Testis (tissue), 3 donors: ENCODE measurements around the gene VAMP1. TPM values are rescaled to one million over a fixed set of nuclear protein-coding genes. Genes with fewer than 3 reads are reported as not detected.

ENCODE experiments used
- DNase-seq: peaks from one replicate; pipeline ENCODE4 v3.0.0-alpha.2; 2019
- H3K27ac ChIP-seq, 2 donors: fragments of 200-600 bp; sonication (generic); one replicate each; pipeline ENCODE4 v1.5.1; 2019
- H3K27me3 ChIP-seq: fragments of 200-600 bp; sonication (generic); one replicate; pipeline ENCODE4 v1.5.1; 2019
- H3K36me3 ChIP-seq: fragments of 200-600 bp; sonication (generic); one replicate; pipeline ENCODE4 v1.5.1; 2017; ENCODE audit warnings: low read depth; ENCODE audit errors: missing control alignments
- H3K4me1 ChIP-seq: fragments of 200-600 bp; sonication (generic); one replicate; pipeline ENCODE4 v1.5.1; 2019
- H3K4me3 ChIP-seq, 2 donors: fragments of 200-600 bp; sonication (generic); one replicate each; pipeline ENCODE4 v1.5.1; 2017 to 2019
- H3K9me3 ChIP-seq: fragments of 200-600 bp; sonication (generic); one replicate; pipeline ENCODE4 v1.5.1; 2017
- POLR2A ChIP-seq: fragments of 450-650 bp; IDR thresholded peaks from one replicate; pipeline ENCODE4 v1.6.1; 2017; ENCODE audit warnings: antibody characterized with exemption, mild to moderate bottlenecking, moderate library complexity
- WGBS, 2 donors: methylation state at CpG; one replicate each; pipeline ENCODE4 v1.1.5; 2018; 5-methylcytosine and 5-hydroxymethylcytosine counted together
- intact Hi-C: fragments of 100-400 bp; cut with DNase I; formaldehyde crosslinking; loops from one replicate; pipeline ENCODE4 v1.15.1; 2023; ENCODE audit warnings: low total_unique reads
- polyA plus RNA-seq: library from polyadenylated mRNA; stranded (reverse); fragments of 350-450 nt; fragmentation: Illumina TruSeq; extraction: RNeasy Lipid Tissue Mini Kit (QIAGEN cat#74804); gene quantifications from one replicate; pipeline ENCODE4 v1.2.3, GENCODE V29; 2014; ENCODE audit warnings: low read depth, low replicate concordance; ENCODE audit not compliant: insufficient read depth
- total RNA-seq, 2 donors: library from RNA; depleted of rRNA; stranded (reverse); fragments of >200 nt; gene quantifications; one replicate each; pipeline ENCODE4 v1.2.3, GENCODE V29; 2016
- TF ChIP-seq, protein P1 (sequence below), 3 experiments: fragments of 450-650 bp in 2 of 3; fragments of 200-600 bp in 1 of 3; sonication (generic) in 1 of 3; IDR thresholded peaks; one replicate each; pipeline ENCODE4 v1.5.1; 2016 to 2019; ENCODE audit warnings: antibody characterized with exemption in 3 of 3, mild to moderate bottlenecking in 2 of 3, moderate library complexity in 1 of 3

The VAMP1 gene
- total and polyA plus RNA-seq, 3 donors from 2014 or later: 12.7 to 18.3 (median 15.0) TPM

- no peak overlapping the region for H3K27ac ChIP-seq
- intact Hi-C loops: loop anchor here (10.0 kb wide), 1 partner anchor 124 kb away; no protein-coding TSS in a partner anchor
- H3K9me3 ChIP-seq: no peaks in the 10 kb centered on the region
- H3K4me1 ChIP-seq: no peaks in the 10 kb centered on the region
- TF ChIP-seq, protein P1, sequence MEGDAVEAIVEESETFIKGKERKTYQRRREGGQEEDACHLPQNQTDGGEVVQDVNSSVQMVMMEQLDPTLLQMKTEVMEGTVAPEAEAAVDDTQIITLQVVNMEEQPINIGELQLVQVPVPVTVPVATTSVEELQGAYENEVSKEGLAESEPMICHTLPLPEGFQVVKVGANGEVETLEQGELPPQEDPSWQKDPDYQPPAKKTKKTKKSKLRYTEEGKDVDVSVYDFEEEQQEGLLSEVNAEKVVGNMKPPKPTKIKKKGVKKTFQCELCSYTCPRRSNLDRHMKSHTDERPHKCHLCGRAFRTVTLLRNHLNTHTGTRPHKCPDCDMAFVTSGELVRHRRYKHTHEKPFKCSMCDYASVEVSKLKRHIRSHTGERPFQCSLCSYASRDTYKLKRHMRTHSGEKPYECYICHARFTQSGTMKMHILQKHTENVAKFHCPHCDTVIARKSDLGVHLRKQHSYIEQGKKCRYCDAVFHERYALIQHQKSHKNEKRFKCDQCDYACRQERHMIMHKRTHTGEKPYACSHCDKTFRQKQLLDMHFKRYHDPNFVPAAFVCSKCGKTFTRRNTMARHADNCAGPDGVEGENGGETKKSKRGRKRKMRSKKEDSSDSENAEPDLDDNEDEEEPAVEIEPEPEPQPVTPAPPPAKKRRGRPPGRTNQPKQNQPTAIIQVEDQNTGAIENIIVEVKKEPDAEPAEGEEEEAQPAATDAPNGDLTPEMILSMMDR (IDR thresholded peaks at IDR 0.05): no peak
- no peak for TF ChIP-seq POLR2A
- no peaks in the 10 kb centered on the region for H3K36me3 ChIP-seq
- DNase-seq: no peak
- H3K27me3 ChIP-seq: no peaks in the 10 kb centered on the region
- WGBS, 2 donors: 94 to 95% methylated on average over 14 of the region's 14 CpGs
- no peak overlapping the region for H3K4me3 ChIP-seq
Measured at GRCh38 chr12:6458281-6459003, 12.0 kb downstream of the VAMP1 start.

DNA sequence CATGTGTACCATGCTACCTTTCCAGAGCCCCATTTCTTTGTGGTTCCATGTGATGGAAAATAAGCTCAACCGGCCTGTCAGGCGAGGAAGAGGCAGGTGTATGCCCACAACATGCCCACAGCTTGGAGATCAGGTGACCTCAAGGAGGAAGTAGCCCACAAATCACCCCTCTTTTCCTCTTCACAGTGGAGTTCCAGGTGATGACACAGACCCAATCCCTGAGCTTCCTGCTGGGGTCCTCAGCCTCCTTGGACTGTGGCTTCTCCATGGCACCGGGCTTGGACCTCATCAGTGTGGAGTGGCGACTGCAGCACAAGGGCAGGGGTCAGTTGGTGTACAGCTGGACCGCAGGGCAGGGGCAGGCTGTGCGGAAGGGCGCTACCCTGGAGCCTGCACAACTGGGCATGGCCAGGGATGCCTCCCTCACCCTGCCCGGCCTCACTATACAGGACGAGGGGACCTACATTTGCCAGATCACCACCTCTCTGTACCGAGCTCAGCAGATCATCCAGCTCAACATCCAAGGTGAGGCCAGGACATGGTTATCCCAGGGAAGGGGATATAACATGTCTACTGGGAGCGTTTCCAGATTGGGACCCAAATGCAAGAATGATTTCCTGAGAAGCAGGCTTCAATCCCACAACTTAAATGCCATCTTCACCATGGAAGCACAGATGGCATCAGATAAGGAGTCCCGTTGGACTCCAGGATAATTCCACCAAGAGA lies 13.1 kb downstream of the VAMP1 start:
- intact Hi-C loops: loop anchor here (10.0 kb wide), 1 partner anchor 123 kb away; no protein-coding TSS in a partner anchor

GRCh38 chr12:6452944-6453630 lies 17.4 kb downstream of the VAMP1 start:
- no peak for TF ChIP-seq POLR2A
- TF ChIP-seq, protein P1 (IDR thresholded peaks at IDR 0.05): no peak

More for the DNA sequence above, 13.1 kb downstream of the VAMP1 start:
- Histone ChIP-seq H3K27me3 (no peaks in the 10 kb centered on the region), H3K27ac (no peak overlapping the region), H3K4me3 (no peak overlapping the region), H3K4me1 (peaks cover 9% of the 10 kb centered on the region), H3K36me3 (no peaks in the 10 kb centered on the region), H3K9me3 (no peaks in the 10 kb centered on the region)
- TF ChIP-seq, protein P1 (IDR thresholded peaks at IDR 0.05): no peak
- no peak for TF ChIP-seq POLR2A
- DNase-seq: no peak
- 89 to 91% methylated on average over 10 to 12 of the region's 12 CpGs for WGBS, 2 donors

DNA sequence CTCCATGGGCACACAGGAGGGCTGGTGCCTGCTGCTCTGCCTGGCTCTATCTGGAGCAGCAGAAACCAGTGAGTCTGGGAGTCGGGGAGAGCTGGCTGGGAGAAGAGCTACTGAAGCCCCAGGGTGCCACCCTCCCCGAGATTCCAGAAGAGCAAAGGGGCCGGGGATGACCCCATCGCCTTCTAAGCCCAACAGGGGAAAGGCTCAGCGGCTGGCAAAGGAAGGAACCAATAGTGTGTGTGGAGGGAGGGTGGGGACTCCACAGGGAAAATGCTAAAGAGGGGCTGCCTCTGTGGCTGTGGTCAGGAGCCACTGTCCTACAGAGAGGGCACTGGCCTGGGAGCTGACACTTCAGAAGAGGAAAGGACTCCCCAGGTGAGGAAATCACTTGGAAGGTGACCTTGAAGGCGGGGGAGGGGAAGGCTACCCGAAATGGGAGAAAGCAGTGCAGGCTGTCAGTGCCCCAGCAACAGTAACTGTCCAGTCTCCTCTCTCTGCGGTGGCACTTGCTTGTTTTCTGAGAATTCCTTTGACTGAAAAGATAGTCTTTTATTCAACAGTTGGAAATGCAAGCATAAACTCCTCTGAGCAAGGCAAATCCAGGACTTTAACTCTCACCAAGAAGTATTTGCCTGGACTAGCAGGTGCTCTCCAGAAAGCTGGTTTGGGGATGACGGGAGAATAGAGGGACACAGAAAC lies 18.1 kb downstream of the VAMP1 start:
- intact Hi-C loops: loop anchor here (10.0 kb wide), 1 partner anchor 118 kb away; no protein-coding TSS in a partner anchor
- DNase-seq: peak; percentile 80
- H3K4me3 ChIP-seq: peak overlapping the region; percentile 63 to 77
- TF ChIP-seq, protein P1 (IDR thresholded peaks at IDR 0.05): no peak
- TF ChIP-seq POLR2A: no peak
- no peaks in the 10 kb centered on the region for H3K36me3 ChIP-seq
- H3K4me1 ChIP-seq: peaks cover 22% of the 10 kb centered on the region
- H3K27ac ChIP-seq: peak overlapping the region; percentile 94 to 97
- 7 to 8% methylated on average over 9 of the region's 9 CpGs for WGBS, 2 donors
- no peaks in the 10 kb centered on the region for H3K27me3 ChIP-seq
- no peaks in the 10 kb centered on the region for H3K9me3 ChIP-seq

More at GRCh38 chr12:6452944-6453630, 17.4 kb downstream of the VAMP1 start:
- H3K9me3 ChIP-seq: no peaks in the 10 kb centered on the region
- no peaks in the 10 kb centered on the region for H3K27me3 ChIP-seq
- intact Hi-C loops: loop anchor here (10.0 kb wide), 1 partner anchor 118 kb away; no protein-coding TSS in a partner anchor
- H3K4me3 ChIP-seq: no peak overlapping the region
- no peaks in the 10 kb centered on the region for H3K36me3 ChIP-seq
- peak overlapping the region; percentile 29 to 94 for H3K27ac ChIP-seq
- 66 to 79% methylated on average over 17 of the region's 17 CpGs for WGBS, 2 donors
- no peak for DNase-seq
- H3K4me1 ChIP-seq: peaks cover 22% of the 10 kb centered on the region
